Stimulated activated CD4-positive, alpha-beta T cell treated with anti-CD3 and anti-CD28 coated beads, Interleukin-2, amount 100 ng/mL, for 24 hours (primary cell): Measurements from ENCODE around the gene NCKAP1.
A peak's percentile ranks its signal among the peaks of the same experiment; 100 is the strongest.
"Not testable (repeated sequence)": the region's sequence is repeated elsewhere in the genome, so short reads cannot be mapped to it uniquely, and the experiment has no call there.

Source experiments
- DNase-seq, 2 donors: peaks; one replicate each; pipeline ENCODE4 v3.0.0-alpha.2; 2020

NCKAP1 gene, protein sequence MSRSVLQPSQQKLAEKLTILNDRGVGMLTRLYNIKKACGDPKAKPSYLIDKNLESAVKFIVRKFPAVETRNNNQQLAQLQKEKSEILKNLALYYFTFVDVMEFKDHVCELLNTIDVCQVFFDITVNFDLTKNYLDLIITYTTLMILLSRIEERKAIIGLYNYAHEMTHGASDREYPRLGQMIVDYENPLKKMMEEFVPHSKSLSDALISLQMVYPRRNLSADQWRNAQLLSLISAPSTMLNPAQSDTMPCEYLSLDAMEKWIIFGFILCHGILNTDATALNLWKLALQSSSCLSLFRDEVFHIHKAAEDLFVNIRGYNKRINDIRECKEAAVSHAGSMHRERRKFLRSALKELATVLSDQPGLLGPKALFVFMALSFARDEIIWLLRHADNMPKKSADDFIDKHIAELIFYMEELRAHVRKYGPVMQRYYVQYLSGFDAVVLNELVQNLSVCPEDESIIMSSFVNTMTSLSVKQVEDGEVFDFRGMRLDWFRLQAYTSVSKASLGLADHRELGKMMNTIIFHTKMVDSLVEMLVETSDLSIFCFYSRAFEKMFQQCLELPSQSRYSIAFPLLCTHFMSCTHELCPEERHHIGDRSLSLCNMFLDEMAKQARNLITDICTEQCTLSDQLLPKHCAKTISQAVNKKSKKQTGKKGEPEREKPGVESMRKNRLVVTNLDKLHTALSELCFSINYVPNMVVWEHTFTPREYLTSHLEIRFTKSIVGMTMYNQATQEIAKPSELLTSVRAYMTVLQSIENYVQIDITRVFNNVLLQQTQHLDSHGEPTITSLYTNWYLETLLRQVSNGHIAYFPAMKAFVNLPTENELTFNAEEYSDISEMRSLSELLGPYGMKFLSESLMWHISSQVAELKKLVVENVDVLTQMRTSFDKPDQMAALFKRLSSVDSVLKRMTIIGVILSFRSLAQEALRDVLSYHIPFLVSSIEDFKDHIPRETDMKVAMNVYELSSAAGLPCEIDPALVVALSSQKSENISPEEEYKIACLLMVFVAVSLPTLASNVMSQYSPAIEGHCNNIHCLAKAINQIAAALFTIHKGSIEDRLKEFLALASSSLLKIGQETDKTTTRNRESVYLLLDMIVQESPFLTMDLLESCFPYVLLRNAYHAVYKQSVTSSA

DNA sequence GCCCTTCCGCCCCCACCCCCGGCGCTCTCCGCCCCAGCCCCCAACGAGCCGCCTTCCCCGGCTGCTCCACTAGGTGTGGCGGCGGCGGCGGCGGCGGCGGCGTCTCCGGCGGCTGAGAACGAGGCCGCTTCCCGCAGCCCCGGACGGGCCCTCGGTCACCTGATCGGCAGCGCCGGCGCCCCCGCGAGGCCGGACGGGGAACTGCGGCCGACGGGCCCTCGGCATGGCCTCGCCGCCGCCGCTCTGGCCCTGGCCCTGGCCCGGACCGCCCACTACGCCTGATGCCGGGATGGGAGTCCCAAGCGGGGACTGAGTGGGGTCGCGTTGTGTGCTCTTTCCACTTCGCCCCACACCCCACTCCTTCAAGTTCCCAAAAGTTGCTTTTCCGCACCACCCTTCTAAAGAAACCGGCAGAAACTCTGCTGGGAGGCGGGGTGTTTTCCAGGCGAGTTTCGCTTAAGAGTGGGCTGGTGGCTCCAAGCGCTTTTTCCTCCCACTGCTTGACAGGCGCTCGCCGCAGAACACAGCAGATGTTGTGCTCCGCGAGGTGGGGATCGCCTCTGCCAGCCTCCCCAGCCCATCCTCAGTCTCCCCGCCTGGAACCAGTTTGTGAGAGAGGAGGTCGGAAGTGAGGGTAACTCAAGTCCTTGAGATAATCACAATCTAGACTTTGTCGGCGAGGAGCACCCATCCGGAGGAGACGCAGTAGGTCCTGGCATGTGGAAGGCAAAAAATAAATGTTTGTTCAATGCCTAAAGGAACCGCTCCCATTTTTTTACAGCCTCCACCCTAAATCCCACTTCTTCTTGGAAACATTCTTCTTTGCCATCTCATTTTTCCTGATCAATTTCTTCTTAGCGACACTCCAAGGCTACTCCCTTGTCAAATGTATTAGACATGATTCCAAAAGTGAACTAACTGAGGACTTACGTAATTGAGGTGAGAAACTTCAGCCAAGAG lies at the start of gene NCKAP1:
NCKAP1 (minus strand) TSS at position 117 of the 960 bp plus-strand sequence. CDS start 358 bp downstream, outside the sequence.
- DNase-seq, result peak; percentile 91 to 93

DNA sequence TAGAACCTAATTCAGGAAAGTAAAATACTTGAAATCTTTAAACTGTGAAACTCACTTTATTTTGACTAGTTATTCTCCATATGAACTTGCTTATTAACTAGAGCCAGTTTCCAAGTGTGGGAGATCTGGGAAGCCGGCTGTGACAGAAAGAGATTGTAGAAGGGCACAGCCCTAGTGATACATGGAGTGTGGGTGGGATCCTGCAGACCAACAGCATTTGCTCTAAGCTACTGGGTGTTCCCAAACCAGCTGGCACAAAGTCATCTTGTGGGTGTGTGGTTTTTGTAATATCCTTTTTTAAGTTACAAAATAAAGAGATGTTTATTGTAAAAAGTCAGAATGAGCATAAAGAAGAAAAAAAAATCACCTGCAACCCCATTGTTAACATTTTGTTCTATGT lies 43.7 kb upstream of the NCKAP1 start:
- no peak for DNase-seq

DNA sequence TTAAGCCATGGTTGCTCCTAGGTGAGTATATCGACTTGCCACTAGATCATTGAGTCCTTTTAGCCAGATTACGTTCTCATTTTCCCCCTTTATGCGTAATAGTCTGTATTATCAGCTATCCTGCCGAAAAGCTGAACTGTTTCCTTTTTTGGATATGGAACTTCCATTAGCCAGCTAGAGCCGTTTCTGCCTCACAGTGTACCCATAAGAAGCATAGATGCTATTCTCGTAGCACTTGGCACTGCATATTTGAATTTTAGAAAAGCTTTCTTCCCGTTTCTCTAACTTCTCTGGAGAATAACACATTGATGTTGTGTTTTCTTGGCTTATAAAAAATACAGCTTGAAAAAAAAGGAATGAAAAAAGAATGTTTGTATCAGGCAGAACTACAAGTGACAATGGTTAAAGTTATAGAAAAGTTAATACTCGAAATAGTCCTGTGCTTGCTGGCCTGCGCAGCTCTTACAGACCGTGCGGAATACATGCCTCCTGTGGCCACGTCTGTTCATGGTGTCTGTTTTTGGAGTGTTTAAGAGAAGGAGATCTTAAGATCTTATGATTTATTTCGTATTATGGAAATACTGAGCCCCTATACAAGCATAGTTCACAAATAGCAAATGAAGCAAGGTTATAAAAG lies 41.0 kb upstream of the NCKAP1 start:
- no peak for DNase-seq

DNA sequence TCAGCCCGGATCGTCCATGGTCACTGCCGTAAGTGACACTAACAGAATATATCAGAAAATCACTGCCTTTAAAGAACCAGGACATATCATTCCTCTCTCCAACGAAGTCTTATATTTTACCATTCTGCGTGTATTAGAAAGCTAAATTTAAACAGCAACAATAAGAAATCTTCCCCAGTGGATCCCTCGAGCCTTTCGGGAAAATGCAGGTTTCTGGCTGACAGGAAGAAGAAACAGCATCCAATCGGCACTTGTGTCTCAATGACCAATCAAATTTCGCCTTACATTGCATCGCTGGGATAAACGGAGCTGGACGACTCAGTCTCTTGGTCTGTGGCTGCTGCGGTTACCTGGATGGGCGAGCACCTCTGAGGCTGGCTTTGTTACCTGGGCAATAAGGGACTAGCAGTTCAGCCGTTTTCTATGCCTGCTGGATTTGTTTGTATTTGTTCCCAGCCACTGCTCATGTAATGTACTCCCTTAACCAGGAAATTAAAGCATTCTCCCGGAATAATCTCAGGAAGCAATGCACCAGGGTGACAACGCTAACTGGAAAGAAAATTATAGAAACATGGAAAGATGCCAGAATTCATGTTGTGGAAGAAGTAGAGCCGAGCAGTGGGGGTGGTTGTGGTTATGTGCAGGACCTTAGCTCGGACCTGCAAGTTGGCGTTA lies 40.3 kb upstream of the NCKAP1 start, which contains the start of gene DUSP19:
DUSP19 (plus strand) TSS at position 284 of the 675 bp plus-strand sequence; CDS start at position 471, 187 bp downstream.
- peak; percentile 85 to 87 for DNase-seq

DNA sequence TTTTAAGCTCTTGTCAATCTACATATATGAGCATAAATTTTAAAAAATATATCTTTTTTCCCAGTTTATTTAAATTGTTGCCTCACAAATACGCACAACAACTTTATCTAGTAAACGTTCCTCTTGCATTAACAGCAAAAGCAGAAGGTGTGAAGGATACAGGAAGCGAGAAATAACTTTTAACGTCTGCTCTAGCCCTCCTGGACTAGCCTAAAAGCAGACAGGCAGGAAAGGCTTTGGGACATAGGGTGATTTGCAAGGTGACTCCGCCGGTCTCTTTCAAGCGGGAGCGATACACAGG lies 39.9 kb upstream of the NCKAP1 start:
- DNase-seq, result peak in 1 of 2 donors; percentile 25

DNA sequence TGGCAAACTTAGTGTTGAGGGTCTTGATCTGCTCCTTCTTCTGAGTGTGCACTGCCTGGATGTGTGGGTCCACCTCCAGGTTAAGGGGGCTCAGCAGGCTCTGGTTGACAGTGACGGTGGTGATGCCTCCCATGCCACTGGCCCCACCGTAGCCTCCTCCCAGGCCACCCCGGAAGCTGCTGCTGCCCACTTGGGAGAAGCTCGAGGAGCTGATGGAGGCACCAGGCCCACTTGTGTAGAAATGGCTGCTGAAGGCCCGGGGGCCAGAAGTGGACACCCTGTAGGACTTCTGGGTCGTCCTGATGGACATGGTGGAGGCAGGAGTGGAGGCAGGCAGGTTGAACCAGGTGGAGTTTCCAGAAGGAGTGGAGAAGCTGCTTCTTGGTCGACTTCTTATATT lies 33.9 kb upstream of the NCKAP1 start:
- no peak for DNase-seq

DNA sequence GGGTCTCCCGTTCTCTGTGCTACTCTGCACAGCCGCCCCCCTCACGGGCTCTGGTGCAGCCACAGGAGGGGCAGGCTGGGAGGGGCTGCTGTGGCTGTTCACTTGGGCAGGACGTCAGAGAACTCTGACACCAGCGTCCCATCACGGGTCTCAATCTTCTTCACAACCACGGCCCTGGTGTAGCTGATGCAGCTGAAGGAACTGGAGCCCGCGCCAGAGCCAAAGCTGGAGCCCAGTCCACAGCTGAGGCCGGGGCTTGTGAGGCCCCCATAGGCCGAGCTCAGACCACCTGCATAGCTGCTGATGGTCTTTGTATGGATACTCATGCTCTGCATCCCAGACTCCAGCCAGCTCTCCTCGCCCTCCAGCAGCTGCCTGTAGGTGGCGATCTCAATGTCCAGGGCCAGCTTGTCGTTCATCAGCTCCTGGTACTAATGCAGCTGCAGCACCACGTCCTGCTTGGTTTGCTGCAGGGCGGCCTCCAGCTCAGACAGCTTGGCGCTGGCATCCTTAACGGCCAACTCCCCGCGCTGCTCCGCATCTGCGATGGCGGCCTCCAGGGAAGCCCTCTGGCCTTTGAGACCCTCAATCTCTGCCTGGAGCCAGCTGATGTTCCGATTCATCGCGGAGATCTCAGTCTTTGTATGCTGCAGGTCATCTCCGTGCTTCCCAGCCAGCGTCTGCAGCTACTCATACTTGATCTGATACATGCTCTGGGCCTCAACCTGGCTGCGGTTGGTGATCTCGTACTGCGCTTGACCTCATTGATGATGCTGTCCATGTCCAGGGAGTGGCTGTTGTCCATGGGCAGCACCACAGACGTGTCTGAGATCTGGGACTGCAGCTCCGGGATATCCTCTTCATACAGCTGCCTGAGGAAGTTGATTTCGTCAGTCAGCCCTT lies 32.9 kb upstream of the NCKAP1 start:
- DNase-seq, result peak in 1 of 2 donors; percentile 14

DNA sequence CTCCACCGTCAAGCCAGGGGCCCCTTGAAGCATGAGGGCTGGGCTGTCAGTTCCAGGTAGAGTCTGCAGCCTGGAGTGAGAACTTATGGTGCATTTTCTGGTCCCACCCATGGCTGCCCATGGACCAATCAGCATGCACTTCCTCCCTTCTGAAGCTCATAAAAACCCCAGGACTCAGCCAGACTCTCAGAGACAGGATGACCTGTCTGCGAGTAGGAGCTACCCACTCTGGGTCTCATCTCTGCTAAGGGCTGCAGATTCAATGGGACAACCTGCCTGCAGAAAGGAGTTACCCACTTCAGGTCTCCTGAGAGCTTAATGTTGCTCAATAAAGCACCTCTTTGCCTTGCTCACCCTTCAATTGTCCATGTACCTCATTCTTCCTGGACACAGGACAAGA lies 30.9 kb upstream of the NCKAP1 start:
- DNase-seq, result no peak

DNA sequence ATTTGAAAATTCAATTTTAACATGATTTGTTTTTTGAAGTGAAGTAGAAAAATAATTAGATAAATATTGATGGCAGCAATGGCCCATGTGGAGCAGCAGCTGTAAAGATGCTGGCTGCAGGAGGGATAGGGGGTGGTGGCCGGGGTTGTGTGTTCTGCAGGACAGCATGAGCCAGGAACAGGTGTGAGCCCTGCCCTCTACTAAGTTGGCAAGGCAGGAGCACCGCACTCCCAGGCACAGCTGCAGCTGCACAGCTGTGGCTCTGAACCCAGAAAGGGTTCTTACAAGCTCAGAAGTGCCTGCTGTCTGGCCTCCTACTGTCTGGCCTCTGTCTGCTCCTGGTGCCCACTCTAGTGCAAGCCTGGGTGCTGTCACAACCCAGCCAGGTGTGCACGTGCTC lies 30.3 kb upstream of the NCKAP1 start:
- no peak for DNase-seq

DNA sequence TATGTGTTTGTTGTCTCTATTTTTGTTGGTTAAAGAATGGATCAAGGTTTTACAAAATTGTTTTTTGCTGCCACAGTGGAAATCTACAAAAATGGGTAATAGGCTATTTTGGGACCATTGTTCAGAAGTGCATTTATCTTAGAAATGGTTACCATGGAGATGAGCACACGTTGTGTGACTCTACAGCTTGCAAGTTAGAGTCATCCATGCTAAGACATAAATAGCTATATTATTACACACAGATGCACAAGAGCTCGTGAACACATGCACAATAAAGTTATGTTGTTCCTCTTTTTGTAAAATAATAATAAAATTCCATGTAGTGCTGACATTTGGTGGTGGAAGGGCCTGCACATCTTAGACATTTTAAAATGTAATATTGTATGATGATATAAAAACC lies 24.8 kb upstream of the NCKAP1 start:
- DNase-seq, result no peak

DNA sequence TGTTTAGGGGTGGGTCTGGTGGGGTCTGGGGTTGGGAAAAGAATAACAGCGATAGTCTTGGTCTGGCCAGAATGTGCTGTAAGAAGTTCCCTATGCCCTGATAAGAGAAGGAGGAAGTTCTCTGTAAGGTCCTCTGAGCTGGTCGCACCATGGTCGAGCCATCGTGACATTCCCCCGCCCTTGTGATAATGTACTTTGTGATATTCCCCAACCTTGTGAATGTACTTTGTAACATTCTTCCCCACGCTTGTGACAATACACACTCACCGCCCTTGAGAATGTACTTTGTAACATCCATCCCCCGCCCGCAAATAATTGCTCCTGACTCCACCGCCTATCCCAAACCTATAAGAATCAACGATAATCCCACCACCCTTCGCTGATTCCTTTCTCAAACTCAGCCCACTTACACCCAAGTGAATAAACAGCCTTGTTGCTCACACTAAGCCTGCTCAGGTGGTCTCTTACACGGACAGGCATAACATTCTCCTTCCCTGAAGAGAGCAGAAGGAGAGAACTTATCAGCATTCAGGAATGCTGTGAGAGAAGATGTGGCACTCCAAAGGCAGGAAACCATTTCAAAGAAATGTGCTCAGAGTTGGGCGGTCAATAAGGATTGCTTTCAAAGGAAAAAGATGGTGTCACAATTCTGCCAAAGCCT lies 22.4 kb upstream of the NCKAP1 start:
- no peak for DNase-seq

DNA sequence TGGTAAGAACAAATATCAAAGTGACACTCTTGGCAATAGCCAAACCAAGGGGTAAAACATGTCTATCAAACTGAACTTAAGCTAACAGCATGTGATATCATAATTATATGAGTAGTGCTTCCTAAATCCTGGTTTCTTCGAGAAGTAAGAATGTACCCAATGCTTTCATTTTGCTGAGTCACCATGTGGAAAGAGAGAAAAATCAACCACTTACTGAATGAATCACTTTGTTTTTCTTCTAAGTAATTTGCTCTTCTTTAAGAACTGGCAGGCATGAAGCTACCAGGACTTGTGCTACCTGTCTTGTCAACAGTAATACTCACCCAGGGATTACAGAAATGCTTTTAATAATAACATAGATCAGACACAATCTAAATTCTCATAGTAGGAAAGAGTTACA lies 21.3 kb upstream of the NCKAP1 start:
- DNase-seq, result no peak

DNA sequence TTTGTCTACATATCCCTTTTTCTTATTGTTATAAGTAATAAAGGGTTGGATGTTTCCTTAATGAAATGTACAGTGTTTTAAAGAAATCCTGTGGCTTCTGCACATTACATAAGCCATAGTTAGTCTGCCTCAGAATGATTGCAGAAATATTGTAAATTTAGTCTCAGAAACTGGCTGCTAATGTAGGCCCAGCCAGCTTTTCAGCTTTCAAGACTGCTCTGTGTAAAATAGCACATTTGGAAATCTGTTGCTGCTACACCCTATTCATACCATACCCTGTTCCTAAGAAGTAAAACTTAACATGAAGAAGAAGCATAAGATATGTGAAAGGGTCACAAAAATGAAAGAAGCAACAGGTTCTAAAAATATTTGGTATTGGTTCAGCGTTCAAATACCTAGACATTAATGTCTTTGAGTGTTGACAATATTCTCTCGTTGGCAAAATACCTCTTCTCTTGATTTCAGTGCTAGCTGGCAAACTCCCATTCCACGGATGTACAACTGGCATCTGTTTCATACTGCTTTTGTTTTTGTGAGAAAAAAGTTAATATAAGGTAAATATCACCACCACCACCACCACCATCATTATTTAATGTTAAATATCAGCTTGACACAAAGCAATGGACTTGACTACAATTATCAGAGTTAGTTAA lies 19.2 kb upstream of the NCKAP1 start:
- no peak for DNase-seq

DNA sequence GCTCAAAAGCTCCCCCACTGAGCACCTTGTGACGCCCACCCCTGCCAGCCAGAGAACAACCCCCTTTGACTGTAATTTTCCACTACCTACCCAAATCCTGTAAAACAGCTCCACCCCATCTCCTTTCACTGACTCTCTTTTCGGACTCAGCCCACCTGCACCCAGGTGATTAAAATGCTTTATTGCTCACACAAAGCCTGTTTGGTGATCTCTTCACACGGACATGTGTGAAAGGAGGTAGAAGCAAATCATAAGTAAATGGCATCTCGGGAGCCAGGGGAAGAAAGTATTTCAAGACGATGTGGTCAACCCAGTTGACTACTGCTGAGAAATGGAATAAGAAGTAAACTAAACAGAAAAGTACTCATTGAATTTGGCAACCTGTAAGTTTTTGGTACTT lies 11.2 kb upstream of the NCKAP1 start:
- no peak for DNase-seq

DNA sequence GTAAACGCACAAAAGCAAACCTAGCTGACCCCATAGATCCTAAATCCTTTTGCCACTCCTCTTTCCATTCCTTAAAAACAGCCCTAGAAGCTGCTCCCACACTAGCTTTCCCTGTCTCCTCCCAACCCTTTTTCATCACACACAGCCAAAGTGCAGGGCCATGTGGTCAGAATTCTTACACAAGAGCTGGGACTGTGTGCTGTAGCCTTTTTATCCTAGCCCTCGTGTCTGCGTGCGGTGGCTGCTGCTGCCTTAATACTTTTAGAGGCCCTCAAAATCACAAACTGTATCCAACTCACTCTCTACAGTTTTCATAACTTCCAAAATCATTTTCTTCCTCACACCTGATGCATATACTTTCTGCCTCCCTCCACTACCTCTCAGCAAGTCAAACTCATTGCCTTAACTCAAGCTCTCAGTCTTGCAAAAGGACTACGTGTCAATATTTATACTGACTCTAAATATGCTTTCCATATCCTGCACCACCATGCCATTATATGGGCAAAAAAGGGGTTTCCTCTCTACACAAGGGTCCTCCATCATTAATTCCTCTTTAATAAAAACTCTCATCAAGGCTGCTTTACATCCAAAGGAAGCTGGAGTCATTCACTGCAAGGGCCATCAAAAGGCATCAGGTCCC lies 9.3 kb upstream of the NCKAP1 start:
- DNase-seq, result not testable (repeated sequence)

DNA sequence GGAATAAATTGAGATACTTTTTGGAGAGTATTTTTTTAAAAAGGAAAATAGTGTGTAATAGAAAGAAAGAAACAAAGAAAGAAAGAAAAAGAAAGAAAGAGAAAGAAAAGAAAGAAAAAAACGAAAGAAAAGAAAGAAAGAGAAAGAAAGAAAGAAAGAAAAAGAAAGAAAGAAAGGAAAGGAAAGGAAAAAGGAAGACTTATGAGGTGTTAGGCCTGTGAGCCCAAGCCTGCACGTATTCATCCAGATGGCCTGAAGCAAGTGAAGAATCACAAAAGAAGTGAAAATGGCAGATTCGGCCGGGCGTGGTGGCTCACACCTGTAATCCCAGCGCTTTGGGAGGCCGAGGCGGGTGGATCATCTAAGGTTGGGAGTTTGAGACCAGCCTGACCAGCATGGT lies 5.3 kb upstream of the NCKAP1 start:
- DNase-seq, result not testable (repeated sequence)

DNA sequence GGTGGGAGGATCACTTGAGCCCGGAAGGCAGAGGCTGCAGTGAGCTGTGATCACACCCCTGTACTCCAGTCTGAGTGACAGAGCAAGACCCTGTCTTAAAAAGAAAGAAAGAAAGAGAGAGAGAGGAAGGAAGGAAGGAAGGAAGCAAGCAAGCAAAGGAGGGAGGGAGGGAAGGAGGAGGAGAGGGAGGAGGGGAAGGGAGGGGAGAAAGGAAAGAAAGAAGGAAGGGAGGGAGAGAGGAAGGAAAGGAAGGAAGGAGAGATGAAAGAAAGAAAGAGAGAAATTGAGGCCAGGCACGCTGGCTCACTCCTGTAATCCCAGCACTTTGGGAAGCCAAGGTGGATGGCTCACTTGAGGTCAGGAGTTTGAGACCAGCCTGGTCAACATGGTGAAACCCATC lies 2.3 kb upstream of the NCKAP1 start:
- DNase-seq, result no peak
